HG03575 (cell line): ENCODE data around the gene MARCKS.

ENCODE experiments used
- ATAC-seq: cut with Tn5 transposase; IDR thresholded peaks from one replicate; pipeline ENCODE4 v1.9.1; 2021; ENCODE audit not compliant: unreplicated experiment, insufficient number of reproducible peaks, low FRiP score; ENCODE audit errors: extremely low read depth

MARCKS gene, protein sequence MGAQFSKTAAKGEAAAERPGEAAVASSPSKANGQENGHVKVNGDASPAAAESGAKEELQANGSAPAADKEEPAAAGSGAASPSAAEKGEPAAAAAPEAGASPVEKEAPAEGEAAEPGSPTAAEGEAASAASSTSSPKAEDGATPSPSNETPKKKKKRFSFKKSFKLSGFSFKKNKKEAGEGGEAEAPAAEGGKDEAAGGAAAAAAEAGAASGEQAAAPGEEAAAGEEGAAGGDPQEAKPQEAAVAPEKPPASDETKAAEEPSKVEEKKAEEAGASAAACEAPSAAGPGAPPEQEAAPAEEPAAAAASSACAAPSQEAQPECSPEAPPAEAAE

DNA sequence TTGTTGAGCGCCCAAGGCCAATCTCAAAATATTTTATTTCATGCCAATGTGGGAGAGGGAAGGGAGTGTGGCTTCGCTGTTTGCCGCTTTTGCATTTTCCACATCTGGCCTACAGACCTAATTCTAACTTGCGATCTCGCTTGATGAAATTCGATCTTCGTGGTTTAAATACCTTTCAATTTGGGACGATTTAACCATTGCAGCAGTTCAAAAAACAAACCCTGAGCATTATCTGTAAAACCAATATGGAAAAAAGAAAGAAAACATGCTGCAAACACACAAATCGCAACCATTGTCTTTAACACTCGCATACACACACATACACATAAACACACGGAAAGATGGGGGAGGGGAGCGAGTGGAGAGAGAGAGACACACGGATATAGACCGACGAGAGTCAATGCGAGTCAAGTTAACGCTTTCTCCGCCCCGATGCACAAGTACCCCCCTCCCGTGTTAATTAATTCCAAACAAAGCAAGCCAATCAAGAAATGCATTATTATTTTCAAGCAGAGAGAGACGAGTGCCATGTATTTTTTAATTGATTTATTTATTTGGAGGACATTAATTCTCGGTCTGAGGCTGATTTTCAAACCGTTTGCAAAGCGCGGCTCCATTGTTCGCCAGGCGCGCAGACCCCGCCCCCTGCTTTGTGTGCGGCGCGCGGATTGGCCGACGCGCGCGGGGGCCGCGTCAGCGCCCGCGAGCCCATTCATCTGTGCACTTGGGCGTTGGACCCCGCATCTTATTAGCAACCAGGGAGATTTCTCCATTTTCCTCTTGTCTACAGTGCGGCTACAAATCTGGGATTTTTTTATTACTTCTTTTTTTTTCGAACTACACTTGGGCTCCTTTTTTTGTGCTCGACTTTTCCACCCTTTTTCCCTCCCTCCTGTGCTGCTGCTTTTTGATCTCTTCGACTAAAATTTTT is at the start of gene MARCKS:
TSS of gene MARCKS (plus strand) at position 721 of the 931 bp plus-strand sequence. CDS start 401 bp downstream, outside the sequence.
- no peak for ATAC-seq

DNA sequence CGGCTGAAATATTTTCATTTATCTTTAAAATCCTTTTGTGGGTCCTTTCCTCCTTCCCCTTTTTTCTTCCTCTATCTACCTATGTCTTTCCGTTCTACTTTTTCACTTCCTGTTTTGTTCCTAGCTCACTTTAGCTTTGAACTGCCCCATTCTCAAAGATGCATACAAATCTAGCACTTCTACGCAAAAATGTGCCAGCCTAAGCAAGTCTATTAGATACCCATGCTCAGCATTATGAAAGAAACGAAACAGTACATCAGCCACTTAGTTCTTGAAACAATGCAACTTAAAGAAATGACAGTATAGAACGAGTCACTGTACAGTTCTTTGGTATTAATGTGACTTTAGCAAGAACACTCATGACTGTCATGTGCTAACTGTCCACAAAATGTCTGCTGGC is 47.3 kb upstream of the MARCKS start:
- peak; percentile 32 for ATAC-seq

DNA sequence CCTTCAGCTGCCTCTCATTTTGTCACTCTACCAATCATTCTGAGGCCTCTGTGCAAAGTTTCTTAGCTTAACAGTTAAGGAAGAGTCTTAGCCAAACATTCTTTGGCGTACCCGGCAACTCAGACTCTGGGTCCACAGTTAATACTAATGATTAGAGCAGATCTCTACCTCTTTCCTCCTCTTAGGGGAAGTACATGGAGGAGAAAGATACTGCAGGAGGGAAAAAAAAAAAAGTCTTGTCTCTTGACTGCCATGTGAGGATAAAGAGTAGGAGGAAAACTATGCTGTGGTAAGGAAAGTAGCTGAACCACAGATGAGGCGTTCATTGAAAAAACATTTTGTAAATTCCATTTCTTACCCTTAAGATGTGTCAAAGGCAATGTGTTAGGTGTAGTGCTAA is 44.0 kb upstream of the MARCKS start:
- no peak for ATAC-seq

GRCh38 chr6:113818578-113818977 is 38.6 kb upstream of the MARCKS start:
- ATAC-seq = no peak

DNA sequence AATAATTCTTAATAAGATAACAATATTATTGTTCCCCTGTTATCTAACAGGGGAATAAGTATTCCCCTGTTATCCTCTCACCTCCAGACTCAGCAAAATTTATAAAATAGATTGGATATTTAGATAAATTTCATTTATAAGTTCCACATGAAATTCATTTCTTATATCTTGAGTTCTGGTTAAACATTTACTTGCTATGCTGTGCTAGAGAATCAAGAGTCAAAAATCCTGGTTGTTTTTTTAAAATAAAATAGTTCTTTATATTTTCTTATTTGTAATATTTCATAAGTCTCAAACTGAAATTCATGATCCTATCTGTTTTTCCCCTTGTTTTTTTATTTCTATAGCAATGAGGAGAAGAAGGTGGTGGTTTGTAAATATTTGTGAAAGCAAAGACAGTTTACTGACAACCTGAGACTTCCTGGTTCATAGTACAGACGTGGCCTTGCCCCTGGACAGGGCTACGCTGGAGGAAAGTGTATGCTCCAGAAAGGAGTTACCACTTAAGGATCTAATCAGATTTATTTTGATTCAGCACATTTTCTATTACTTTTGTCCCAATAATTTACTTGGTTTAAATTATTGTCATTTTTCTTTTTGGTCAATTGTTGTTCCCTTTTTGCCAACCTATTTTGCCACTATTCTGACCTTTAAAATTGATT is 37.8 kb upstream of the MARCKS start:
- no peak for ATAC-seq

DNA sequence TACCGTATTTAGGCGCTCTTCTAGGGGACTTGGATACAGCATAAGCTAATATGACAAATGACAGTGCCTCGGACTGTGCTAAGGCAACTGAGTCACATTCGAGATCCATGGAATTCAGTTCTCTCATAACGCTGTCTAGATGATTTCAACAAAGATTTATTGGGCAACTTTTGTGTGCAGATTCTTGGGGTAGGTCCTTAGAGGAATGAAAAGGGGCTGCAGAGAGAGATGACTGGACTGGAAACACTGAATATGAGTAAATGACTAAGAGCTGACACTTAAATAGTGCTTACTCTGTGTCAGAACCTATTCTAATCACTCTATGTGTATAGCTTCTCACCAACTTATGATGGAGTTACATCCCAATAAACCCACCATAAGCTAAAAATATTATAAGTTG is 36.4 kb upstream of the MARCKS start:
- ATAC-seq = no peak

DNA sequence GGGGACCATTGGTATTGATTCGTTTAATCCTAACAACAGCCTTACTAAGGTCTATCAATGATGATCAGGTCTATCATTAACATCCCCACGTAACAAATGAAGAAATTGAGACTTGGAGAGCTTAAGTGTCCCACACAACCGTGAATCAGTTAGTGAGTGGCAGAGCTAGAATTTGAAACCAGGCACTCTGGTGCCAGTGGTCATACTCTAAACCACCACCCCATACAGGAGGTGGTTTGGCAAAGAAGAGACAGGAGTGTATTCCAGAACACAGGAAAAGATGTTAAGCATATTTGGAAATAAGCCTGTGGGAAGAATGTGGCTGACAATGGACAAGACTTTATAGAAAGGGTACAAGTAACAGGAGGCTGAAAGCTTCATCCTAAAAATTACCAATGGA is 35.7 kb upstream of the MARCKS start:
- no peak for ATAC-seq

GRCh38 chr6:113823916-113824315 is 33.2 kb upstream of the MARCKS start:
- no peak for ATAC-seq

DNA sequence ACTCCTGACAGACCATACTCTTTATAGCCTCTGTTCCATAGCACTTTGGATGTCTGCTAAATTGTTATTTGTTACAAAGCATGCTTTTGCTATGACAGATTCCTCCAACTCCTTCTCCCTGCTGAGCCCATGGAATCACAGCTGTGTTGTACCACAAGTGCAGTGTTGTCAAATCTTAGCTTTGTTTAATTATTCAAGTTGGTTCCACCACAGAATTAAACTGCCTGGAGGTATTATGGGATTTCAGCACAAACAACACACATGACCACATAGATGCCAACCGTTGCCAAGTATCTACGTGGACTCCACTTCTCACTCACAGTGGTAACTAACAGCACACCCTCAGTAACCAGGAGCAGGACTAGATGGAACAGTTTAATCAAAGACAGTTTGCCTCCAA is 32.7 kb upstream of the MARCKS start:
- no peak for ATAC-seq

- no peak for ATAC-seq
Observed at GRCh38 chr6:113824866-113825265, 32.3 kb upstream of the MARCKS start.

- no peak for ATAC-seq
Observed at GRCh38 chr6:113825781-113826180, 31.4 kb upstream of the MARCKS start.

GRCh38 chr6:113828984-113829695 is 28.0 kb upstream of the MARCKS start:
- ATAC-seq = no peak

DNA sequence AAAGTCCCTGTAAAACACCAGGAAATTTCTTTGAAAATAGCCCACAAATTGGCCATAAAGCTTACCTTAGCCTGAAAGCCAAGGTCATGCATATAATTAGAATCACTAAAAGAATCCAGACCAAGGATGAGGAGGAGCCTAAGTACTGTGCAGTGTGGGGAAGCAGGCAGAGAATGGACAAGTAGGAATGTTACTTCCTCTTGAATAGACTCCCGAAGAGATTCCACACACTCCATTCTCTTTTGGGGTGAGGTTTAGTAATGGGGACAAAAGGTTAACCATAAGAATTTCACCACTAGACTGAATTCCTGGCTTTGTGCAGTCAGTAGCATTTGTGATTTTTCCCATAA is 27.5 kb upstream of the MARCKS start:
- no peak for ATAC-seq

GRCh38 chr6:113830140-113830539 is 27.0 kb upstream of the MARCKS start:
- no peak for ATAC-seq

DNA sequence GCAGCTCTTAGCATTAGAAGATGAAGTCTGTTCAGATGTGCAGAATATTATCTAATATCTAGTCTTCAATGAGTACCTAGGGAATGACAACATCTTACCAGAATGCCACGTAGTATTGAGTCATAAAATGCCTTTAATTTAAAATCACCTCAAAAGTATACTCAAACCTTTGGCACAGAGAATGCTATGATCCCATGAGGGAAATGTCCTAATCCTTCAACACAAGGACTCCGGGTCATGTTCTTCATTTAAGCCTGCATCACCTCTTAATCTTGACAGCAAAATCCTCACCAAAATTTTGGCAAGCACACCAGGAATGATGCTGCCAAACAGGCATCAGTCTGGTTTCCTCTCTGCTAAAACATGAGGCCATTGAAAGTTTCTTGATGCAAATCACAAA is 23.6 kb upstream of the MARCKS start:
- ATAC-seq = no peak

DNA sequence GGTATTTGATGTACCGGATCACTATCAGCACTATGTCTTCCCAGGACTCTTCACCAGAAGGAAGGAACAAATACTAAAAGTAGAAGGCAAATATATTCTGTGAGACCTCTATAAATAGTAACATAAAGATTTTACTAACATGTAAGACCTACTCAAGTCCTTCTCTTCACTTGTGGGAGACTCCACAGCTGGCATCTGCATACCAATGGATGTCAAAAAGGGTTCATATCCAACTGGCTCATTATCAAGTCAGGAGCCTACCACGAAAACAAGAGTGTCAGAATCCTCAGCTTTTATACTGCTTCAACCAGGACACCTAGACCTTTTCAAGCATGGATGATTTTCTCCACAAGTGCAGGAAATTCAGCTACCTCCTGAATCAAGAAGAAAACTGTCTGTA is 20.0 kb upstream of the MARCKS start:
- no peak for ATAC-seq

- no peak for ATAC-seq
Observed at GRCh38 chr6:113842165-113842564, 15.0 kb upstream of the MARCKS start.

DNA sequence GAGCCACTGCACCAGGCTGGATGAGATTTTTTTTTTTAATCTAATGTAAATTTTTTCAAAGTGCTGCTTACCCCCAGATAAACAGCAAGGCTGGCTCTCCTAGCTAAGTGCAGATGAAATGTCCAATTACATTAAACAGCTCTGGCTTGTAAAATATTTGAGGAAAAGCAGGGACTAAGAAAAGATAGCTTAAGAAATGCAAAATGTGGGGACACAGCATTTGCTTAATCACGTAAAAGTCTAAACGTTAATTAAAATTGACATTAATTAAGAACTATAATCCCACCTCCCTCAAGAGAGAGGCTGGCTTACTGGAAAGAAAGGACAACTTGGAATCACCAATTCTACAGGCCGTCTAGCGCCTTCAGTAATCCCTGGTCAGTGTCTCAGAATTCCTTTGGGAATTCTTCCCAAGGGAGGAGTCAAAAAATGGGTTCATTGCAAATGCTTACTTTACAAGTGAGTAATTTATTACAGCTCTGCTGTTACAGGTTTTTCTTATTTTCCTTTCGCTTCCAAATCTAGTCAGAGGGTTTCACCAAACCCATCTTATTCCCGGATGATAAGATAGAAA is 13.6 kb upstream of the MARCKS start:
- ATAC-seq = no peak

DNA sequence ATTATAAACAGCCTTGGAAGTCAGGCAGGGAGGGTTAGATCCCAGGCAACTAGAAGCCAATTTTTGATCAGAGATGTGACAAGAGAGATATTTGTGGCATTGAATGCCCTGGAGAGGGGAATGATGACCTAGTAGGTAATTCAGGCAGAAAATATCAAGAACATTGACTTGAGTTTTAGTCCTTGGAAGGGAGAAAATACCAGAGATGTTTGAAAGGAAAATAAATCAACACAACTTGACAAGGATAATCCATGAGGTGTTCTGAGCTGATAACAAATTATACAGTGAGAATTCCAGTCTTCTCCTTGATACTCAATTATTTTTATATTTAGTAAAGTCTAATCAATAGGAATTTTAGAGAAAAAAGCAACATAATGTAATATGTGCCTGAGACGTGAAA is 10.6 kb upstream of the MARCKS start:
- no peak for ATAC-seq
